Panc1 (cell line): Measurements from ENCODE around the gene ADGRF1.

ENCODE experiments used
- POLR2AphosphoS5 ChIP-seq: IDR thresholded peaks from 2 replicates; pipeline ENCODE4 v1.6.1; 2012; ENCODE audit warnings: mild to moderate bottlenecking, low read depth, low read length, moderate library complexity
- SIN3A ChIP-seq: IDR thresholded peaks from 2 replicates; pipeline ENCODE4 v1.6.1; 2012; ENCODE audit warnings: low read depth, mild to moderate bottlenecking, low read length, moderate library complexity, borderline replicate concordance; ENCODE audit not compliant: insufficient read depth
- TCF7L2 ChIP-seq: IDR thresholded peaks from 2 replicates; pipeline ENCODE4 v1.6.1; 2011; ENCODE audit warnings: mild to moderate bottlenecking, low read depth, low read length, inconsistent platforms
- TF ChIP-seq, protein P1 (sequence below): fragments of 450-650 bp; IDR thresholded peaks from 2 replicates; pipeline ENCODE4 v1.5.1; 2017; ENCODE audit warnings: mild to moderate bottlenecking
- TF ChIP-seq, protein P2 (sequence below), 2 experiments: IDR thresholded peaks; 2 replicates each; pipeline ENCODE4 v1.6.1; 2011 to 2012; ENCODE audit warnings: low read depth in 2 of 2, control low read depth in 1 of 2, low read length in 1 of 2, mild to moderate bottlenecking in 1 of 2, moderate library complexity in 1 of 2; ENCODE audit not compliant: insufficient read depth in 1 of 2

DNA sequence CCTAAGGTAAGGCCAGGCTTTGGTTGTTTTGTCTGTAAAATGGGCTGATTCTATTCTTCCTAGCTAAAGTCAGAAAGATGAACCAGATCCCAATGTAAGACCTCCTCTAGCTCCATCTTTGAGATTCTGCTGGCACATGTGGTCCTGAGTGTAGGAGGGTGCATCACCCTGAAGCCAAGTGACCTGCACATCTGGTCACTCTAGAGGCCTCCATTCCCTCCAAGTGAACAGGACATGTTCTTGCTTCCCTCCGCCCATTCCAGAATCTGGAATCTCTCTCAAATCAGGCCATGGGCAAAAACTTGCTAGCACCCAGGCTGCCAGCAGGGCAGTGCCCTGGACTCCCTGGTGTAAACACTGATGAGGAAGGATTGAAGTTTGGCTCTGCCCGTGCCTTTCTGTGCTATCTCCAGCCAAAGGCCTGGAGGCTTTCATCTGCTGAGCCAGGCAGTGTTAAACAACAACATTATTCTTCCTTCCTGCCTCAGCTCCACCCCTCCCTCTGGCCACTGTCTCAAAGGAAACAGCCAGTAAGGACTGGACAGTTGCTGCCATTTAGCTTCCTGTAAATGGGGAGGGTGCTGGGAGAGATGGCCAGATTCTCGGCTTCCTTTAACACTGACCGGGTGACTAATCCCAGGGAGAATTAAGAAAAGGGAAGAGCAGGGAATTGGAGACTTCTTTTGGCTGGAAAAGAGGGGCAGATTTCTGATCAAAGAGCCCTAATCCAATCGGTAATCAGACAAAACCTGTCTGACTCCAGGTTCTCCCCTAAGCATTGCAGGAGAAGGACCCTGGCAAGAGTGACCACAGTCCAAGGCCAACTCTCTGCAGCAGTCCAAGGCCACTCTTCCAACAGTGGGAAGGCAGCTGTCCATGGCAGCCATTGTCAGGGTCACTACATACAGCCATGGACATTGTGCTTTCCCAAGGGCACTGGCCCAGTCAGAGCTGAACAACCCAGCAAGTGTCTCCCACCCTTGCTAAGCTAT, 19.5 kb upstream of the ADGRF1 start:
- TF ChIP-seq, protein P1, sequence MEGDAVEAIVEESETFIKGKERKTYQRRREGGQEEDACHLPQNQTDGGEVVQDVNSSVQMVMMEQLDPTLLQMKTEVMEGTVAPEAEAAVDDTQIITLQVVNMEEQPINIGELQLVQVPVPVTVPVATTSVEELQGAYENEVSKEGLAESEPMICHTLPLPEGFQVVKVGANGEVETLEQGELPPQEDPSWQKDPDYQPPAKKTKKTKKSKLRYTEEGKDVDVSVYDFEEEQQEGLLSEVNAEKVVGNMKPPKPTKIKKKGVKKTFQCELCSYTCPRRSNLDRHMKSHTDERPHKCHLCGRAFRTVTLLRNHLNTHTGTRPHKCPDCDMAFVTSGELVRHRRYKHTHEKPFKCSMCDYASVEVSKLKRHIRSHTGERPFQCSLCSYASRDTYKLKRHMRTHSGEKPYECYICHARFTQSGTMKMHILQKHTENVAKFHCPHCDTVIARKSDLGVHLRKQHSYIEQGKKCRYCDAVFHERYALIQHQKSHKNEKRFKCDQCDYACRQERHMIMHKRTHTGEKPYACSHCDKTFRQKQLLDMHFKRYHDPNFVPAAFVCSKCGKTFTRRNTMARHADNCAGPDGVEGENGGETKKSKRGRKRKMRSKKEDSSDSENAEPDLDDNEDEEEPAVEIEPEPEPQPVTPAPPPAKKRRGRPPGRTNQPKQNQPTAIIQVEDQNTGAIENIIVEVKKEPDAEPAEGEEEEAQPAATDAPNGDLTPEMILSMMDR = no peak
- TF ChIP-seq POLR2AphosphoS5 = no peak
- TF ChIP-seq, protein P2, sequence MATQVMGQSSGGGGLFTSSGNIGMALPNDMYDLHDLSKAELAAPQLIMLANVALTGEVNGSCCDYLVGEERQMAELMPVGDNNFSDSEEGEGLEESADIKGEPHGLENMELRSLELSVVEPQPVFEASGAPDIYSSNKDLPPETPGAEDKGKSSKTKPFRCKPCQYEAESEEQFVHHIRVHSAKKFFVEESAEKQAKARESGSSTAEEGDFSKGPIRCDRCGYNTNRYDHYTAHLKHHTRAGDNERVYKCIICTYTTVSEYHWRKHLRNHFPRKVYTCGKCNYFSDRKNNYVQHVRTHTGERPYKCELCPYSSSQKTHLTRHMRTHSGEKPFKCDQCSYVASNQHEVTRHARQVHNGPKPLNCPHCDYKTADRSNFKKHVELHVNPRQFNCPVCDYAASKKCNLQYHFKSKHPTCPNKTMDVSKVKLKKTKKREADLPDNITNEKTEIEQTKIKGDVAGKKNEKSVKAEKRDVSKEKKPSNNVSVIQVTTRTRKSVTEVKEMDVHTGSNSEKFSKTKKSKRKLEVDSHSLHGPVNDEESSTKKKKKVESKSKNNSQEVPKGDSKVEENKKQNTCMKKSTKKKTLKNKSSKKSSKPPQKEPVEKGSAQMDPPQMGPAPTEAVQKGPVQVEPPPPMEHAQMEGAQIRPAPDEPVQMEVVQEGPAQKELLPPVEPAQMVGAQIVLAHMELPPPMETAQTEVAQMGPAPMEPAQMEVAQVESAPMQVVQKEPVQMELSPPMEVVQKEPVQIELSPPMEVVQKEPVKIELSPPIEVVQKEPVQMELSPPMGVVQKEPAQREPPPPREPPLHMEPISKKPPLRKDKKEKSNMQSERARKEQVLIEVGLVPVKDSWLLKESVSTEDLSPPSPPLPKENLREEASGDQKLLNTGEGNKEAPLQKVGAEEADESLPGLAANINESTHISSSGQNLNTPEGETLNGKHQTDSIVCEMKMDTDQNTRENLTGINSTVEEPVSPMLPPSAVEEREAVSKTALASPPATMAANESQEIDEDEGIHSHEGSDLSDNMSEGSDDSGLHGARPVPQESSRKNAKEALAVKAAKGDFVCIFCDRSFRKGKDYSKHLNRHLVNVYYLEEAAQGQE (IDR thresholded peaks at IDR 0.05; ENCODE audit: insufficient read depth in 1 of 2, low read depth in 2 of 2, low read length in 1 of 2) = no peak
- TF ChIP-seq SIN3A = no peak
- no peak for TF ChIP-seq TCF7L2
